IMR-90 (cell line): ENCODE measurements around the gene WDR27.

ENCODE experiments used
- CTCF ChIP-seq: conservative IDR thresholded peaks from 2 replicates; pipeline ENCODE4 v1.5.1; 2012; ENCODE audit warnings: mild to moderate bottlenecking, low read depth, low read length, improper control_type of control experiment
- RCOR1 ChIP-seq: IDR thresholded peaks from 2 replicates; pipeline ENCODE4 v1.6.1; 2012; ENCODE audit warnings: mild to moderate bottlenecking, low read length, improper control_type of control experiment; ENCODE audit not compliant: insufficient replicate concordance

- TF ChIP-seq CTCF (no peak), RCOR1 (no peak)
These were observed 37.6 kb downstream of the WDR27 start for GRCh38 chr6:169664227-169664626.
